HG03571 (cell line): ENCODE results near the gene OR4F3.
"Not testable (repeated sequence)": the region's sequence is repeated elsewhere in the genome, so short reads cannot be mapped to it uniquely, and the experiment has no call there.

ENCODE experiments used
- ATAC-seq: cut with Tn5 transposase; IDR thresholded peaks from one replicate; pipeline ENCODE4 v1.9.1; 2021; ENCODE audit not compliant: unreplicated experiment

Gene OR4F3

GRCh38 chr5:181366968-181367367 is at the start of gene OR4F3:
TSS of gene OR4F3 (plus strand) at chr5:181367268.
- not testable (repeated sequence) for ATAC-seq
